Mesenchymal stem cell (in vitro differentiated cells and primary cell): ENCODE measurements around the gene STAP1.

Experiments
- DNase-seq: peaks from one replicate; pipeline ENCODE4 v3.0.0-alpha.2; 2013
- H2AFZ ChIP-seq: one replicate; pipeline ENCODE4 v1.6.1; 2013; ENCODE audit warnings: low read depth, mild to moderate bottlenecking, control low read depth, inconsistent platforms, low read length, moderate library complexity
- H2AK5ac ChIP-seq: 2 replicates; pipeline ENCODE4 v1.6.1; 2013; ENCODE audit warnings: low read length, moderate library complexity, mild to moderate bottlenecking, inconsistent platforms; ENCODE audit not compliant: severe bottlenecking
- H2BK120ac ChIP-seq: one replicate; pipeline ENCODE4 v1.6.1; 2013; ENCODE audit warnings: low read depth, mild to moderate bottlenecking, inconsistent platforms, low read length, moderate library complexity
- H2BK12ac ChIP-seq, 2 experiments: one replicate each; pipeline ENCODE4 v1.6.1; 2013; ENCODE audit warnings: inconsistent platforms in 2 of 2, low read length in 2 of 2, mild to moderate bottlenecking in 2 of 2, moderate library complexity in 2 of 2, control low read depth in 1 of 2
- H2BK15ac ChIP-seq: one replicate; pipeline ENCODE4 v1.6.1; 2013; ENCODE audit warnings: mild to moderate bottlenecking, low read depth, inconsistent platforms; ENCODE audit not compliant: poor library complexity, severe bottlenecking
- H2BK5ac ChIP-seq: 2 replicates; pipeline ENCODE4 v1.6.1; 2013; ENCODE audit warnings: low read depth, mild to moderate bottlenecking, low read length, control low read depth, inconsistent platforms; ENCODE audit not compliant: poor library complexity, severe bottlenecking
- H3K14ac ChIP-seq, 2 experiments: one replicate each; pipeline ENCODE4 v1.6.1; 2013; ENCODE audit warnings: inconsistent platforms in 2 of 2, low read length in 2 of 2, control low read depth in 1 of 2, mild to moderate bottlenecking in 1 of 2, moderate library complexity in 1 of 2
- H3K18ac ChIP-seq, 2 experiments: one replicate each; pipeline ENCODE4 v1.6.1; 2013; ENCODE audit warnings: inconsistent platforms in 2 of 2, low read length in 2 of 2, control low read depth in 1 of 2, low read depth in 1 of 2, mild to moderate bottlenecking in 1 of 2
- H3K23ac ChIP-seq, 2 experiments: one replicate each; pipeline ENCODE4 v1.6.1; 2013; ENCODE audit warnings: inconsistent platforms in 2 of 2, low read length in 2 of 2, mild to moderate bottlenecking in 2 of 2, moderate library complexity in 2 of 2, control low read depth in 1 of 2
- H3K27ac ChIP-seq: 2 replicates; pipeline ENCODE4 v1.5.1; 2013; ENCODE audit warnings: mild to moderate bottlenecking, moderate library complexity, low read length, control low read depth, inconsistent platforms; ENCODE audit not compliant: poor library complexity, severe bottlenecking
- H3K27me3 ChIP-seq, 2 experiments: 2 replicates each; pipeline versions ENCODE4 v1.6.1 to v1.7.0; 2013; ENCODE audit warnings: low read length in 2 of 2, mild to moderate bottlenecking in 2 of 2, moderate library complexity in 2 of 2, control low read depth in 1 of 2, inconsistent platforms in 1 of 2; ENCODE audit not compliant: control insufficient read depth in 1 of 2, insufficient read depth in 1 of 2
- H3K36me3 ChIP-seq, 2 experiments: 2 replicates each; pipeline versions ENCODE4 v1.6.1 to v1.7.0; 2013; ENCODE audit warnings: low read length in 2 of 2, control low read depth in 1 of 2, inconsistent platforms in 1 of 2, low read depth in 1 of 2, mild to moderate bottlenecking in 1 of 2; ENCODE audit not compliant: insufficient read depth in 2 of 2, control insufficient read depth in 1 of 2
- H3K4ac ChIP-seq, 2 experiments: one replicate each; pipeline ENCODE4 v1.6.1; 2013; ENCODE audit warnings: inconsistent platforms in 2 of 2, low read length in 2 of 2, mild to moderate bottlenecking in 2 of 2, moderate library complexity in 2 of 2, control low read depth in 1 of 2, low read depth in 1 of 2
- H3K4me1 ChIP-seq: 2 replicates; pipeline ENCODE4 v1.6.1; 2013; ENCODE audit warnings: low read depth, low read length, control low read depth; ENCODE audit not compliant: control insufficient read depth, insufficient read depth
- H3K4me2 ChIP-seq: 2 replicates; pipeline ENCODE4 v1.6.1; 2013; ENCODE audit warnings: low read length, mild to moderate bottlenecking, inconsistent platforms; ENCODE audit not compliant: poor library complexity, severe bottlenecking
- H3K4me3 ChIP-seq, 2 experiments: 2 replicates each; pipeline versions ENCODE4 v1.5.1 to v1.7.0; 2013; ENCODE audit warnings: low read length in 2 of 2, mild to moderate bottlenecking in 2 of 2, control low read depth in 1 of 2, low read depth in 1 of 2; ENCODE audit not compliant: insufficient read depth in 1 of 2
- H3K79me1 ChIP-seq: replicated peaks from 2 replicates; pipeline ENCODE4 v1.6.1; 2013; ENCODE audit warnings: mild to moderate bottlenecking, control low read depth, low read length, inconsistent platforms; ENCODE audit not compliant: poor library complexity, severe bottlenecking
- H3K9ac ChIP-seq: 2 replicates; pipeline ENCODE4 v1.7.0; 2013; ENCODE audit warnings: mild to moderate bottlenecking, low read length, moderate library complexity
- H3K9me3 ChIP-seq: 2 replicates; pipeline ENCODE4 v1.7.0; 2013; ENCODE audit warnings: mild to moderate bottlenecking, low read length; ENCODE audit not compliant: control insufficient read depth
- H4K8ac ChIP-seq: one replicate; pipeline ENCODE4 v1.6.1; 2013; ENCODE audit warnings: inconsistent platforms, mild to moderate bottlenecking, low read length, moderate library complexity
- H4K91ac ChIP-seq: one replicate; pipeline ENCODE4 v1.6.1; 2013; ENCODE audit warnings: mild to moderate bottlenecking, low read length, inconsistent platforms
- WGBS: methylation state at CpG from one replicate; pipeline ENCODE4 v1.1.7; 2013; ENCODE audit warnings: mixed read lengths; 5-methylcytosine and 5-hydroxymethylcytosine counted together

The STAP1 gene

DNA sequence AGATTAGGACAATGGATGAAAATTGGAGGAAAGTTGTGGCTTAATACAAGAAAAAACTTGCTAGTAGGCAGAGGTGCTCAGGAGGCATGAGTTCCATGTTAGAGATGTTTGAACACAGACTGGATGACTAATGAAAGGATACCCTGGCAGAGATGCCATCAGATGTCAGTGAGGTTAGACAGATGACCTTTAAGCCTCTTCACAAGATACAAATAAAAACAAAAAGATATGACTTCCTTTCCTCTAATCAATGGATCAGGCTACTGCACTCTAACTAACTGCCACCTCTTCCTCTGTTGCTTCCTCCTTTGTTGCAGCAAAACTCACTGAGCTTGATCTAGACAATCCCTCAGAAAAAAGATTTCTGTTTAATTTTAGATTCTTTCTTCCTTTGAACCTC, 14.7 kb downstream of the STAP1 start:
- Histone ChIP-seq H2BK12ac (no peak overlapping the region), H3K27ac (no peak overlapping the region), H3K27me3 (no peaks in the 10 kb centered on the region), H3K9ac (no peak overlapping the region), H2AFZ (no peak overlapping the region), H3K4me1 (no peaks in the 10 kb centered on the region), H2BK15ac (no peak overlapping the region), H3K14ac (no peak overlapping the region), H3K18ac (no peak overlapping the region), H3K4me3 (no peak overlapping the region), H3K4ac (no peak overlapping the region), H4K8ac (no peak overlapping the region), H3K36me3 (no peaks in the 10 kb centered on the region), H2AK5ac (no peak overlapping the region), H3K9me3 (no peaks in the 10 kb centered on the region), H2BK120ac (no peak overlapping the region), H4K91ac (no peak overlapping the region), H2BK5ac (no peak overlapping the region), H3K79me1 (no peaks in the 10 kb centered on the region), H3K23ac (no peak overlapping the region), H3K4me2 (no peak overlapping the region)
- DNase-seq = no peak

GRCh38 chr4:67575232-67576058, 16.9 kb downstream of the STAP1 start:
- Histone ChIP-seq H4K91ac (no peak overlapping the region), H2AFZ (no peak overlapping the region), H3K9ac (no peak overlapping the region), H2BK120ac (no peak overlapping the region), H3K9me3 (no peaks in the 10 kb centered on the region), H3K4ac (no peak overlapping the region), H3K4me1 (no peaks in the 10 kb centered on the region), H2BK15ac (no peak overlapping the region), H2BK12ac (no peak overlapping the region), H3K14ac (no peak overlapping the region), H3K27me3 (no peaks in the 10 kb centered on the region), H3K79me1 (no peaks in the 10 kb centered on the region), H4K8ac (no peak overlapping the region), H3K23ac (no peak overlapping the region), H3K36me3 (no peaks in the 10 kb centered on the region), H2AK5ac (no peak overlapping the region), H3K4me2 (no peak overlapping the region), H3K4me3 (no peak overlapping the region), H3K18ac (no peak overlapping the region), H2BK5ac (no peak overlapping the region), H3K27ac (no peak overlapping the region)
- 94% methylated on average over 9 of the region's 13 CpGs for WGBS
- no peak for DNase-seq

GRCh38 chr4:67576059-67576466, 17.5 kb downstream of the STAP1 start:
- no peak overlapping the region for H3K14ac ChIP-seq
- no peak overlapping the region for H3K23ac ChIP-seq
- no peak overlapping the region for H2AK5ac ChIP-seq
- no peak overlapping the region for H4K91ac ChIP-seq
- H3K18ac ChIP-seq = no peak overlapping the region
- no peak overlapping the region for H3K4me2 ChIP-seq
- H3K4ac ChIP-seq = no peak overlapping the region
- H4K8ac ChIP-seq = no peak overlapping the region
- no peaks in the 10 kb centered on the region for H3K9me3 ChIP-seq
- H3K27ac ChIP-seq = no peak overlapping the region
- no peak overlapping the region for H3K4me3 ChIP-seq
- DNase-seq = no peak
- no peak overlapping the region for H2BK120ac ChIP-seq
- no peak overlapping the region for H2BK15ac ChIP-seq
- H3K27me3 ChIP-seq = peaks cover 0 to 2% of the 10 kb centered on the region in 2 experiments
- H3K36me3 ChIP-seq = no peaks in the 10 kb centered on the region
- H3K9ac ChIP-seq = no peak overlapping the region
- no peaks in the 10 kb centered on the region for H3K79me1 ChIP-seq
- no peak overlapping the region for H2AFZ ChIP-seq
- WGBS = 65% methylated on average over 2 of the region's 4 CpGs
- H2BK12ac ChIP-seq = no peak overlapping the region
- no peak overlapping the region for H2BK5ac ChIP-seq
- H3K4me1 ChIP-seq = no peaks in the 10 kb centered on the region

- H2AK5ac ChIP-seq = no peak overlapping the region
- no CpG with 5 or more reads among the region's 1 CpG for WGBS
- no peak overlapping the region for H4K91ac ChIP-seq
Measured at GRCh38 chr4:67576538-67576937, 18.0 kb downstream of the STAP1 start.

More at GRCh38 chr4:67576538-67576937, 18.0 kb downstream of the STAP1 start:
- Histone ChIP-seq H3K23ac (no peak overlapping the region), H3K36me3 (no peaks in the 10 kb centered on the region), H2BK120ac (no peak overlapping the region), H3K27me3 (peaks cover 0 to 2% of the 10 kb centered on the region in 2 experiments), H3K4me1 (no peaks in the 10 kb centered on the region), H4K8ac (no peak overlapping the region), H3K9ac (no peak overlapping the region), H2BK15ac (no peak overlapping the region), H3K4me2 (no peak overlapping the region), H3K27ac (no peak overlapping the region), H3K4me3 (no peak overlapping the region), H2AFZ (no peak overlapping the region), H3K4ac (no peak overlapping the region), H3K18ac (no peak overlapping the region), H2BK12ac (no peak overlapping the region), H2BK5ac (no peak overlapping the region), H3K14ac (no peak overlapping the region), H3K79me1 (no peaks in the 10 kb centered on the region), H3K9me3 (no peaks in the 10 kb centered on the region)
- no peak for DNase-seq
